HG03039 (cell line): ENCODE results near the gene ZNF512.
"Not testable (repeated sequence)": the region's sequence is repeated elsewhere in the genome, so short reads cannot be mapped to it uniquely, and the experiment has no call there.

ENCODE experiments used
- ATAC-seq: cut with Tn5 transposase; IDR thresholded peaks from one replicate; pipeline ENCODE4 v1.9.1; 2021; ENCODE audit warnings: mild to moderate bottlenecking, moderate library complexity; ENCODE audit not compliant: unreplicated experiment

Gene ZNF512

GRCh38 chr2:27582695-27583389 lies at the start of gene ZNF512:
Gene ZNF512, plus strand, starts transcription at chr2:27583042. Its CDS starts 71 bp downstream, at chr2:27583113.
- ATAC-seq, result peak; percentile 73

GRCh38 chr2:27537287-27537686 lies 45.6 kb upstream of the ZNF512 start:
- ATAC-seq, result no peak

GRCh38 chr2:27538839-27539450 lies 43.9 kb upstream of the ZNF512 start:
- not testable (repeated sequence) for ATAC-seq

GRCh38 chr2:27539649-27540048 lies 43.2 kb upstream of the ZNF512 start:
- not testable (repeated sequence) for ATAC-seq

GRCh38 chr2:27544143-27544821 lies 38.6 kb upstream of the ZNF512 start:
- ATAC-seq, result no peak

GRCh38 chr2:27545348-27546141 lies 37.3 kb upstream of the ZNF512 start:
- ATAC-seq, result no peak

GRCh38 chr2:27549303-27549702 lies 33.5 kb upstream of the ZNF512 start:
- ATAC-seq, result no peak

GRCh38 chr2:27551514-27551913 lies 31.3 kb upstream of the ZNF512 start:
- ATAC-seq, result no peak

GRCh38 chr2:27552941-27553340 lies 29.9 kb upstream of the ZNF512 start:
- no peak for ATAC-seq

- not testable (repeated sequence) for ATAC-seq
Observed at GRCh38 chr2:27554451-27554850, 28.4 kb upstream of the ZNF512 start.

- no peak for ATAC-seq
Observed at GRCh38 chr2:27559228-27559627, 23.6 kb upstream of the ZNF512 start.

- no peak for ATAC-seq
Observed at GRCh38 chr2:27561060-27561459, 21.8 kb upstream of the ZNF512 start.

GRCh38 chr2:27566628-27567027 lies 16.2 kb upstream of the ZNF512 start:
- no peak for ATAC-seq

- ATAC-seq, result no peak
Observed at GRCh38 chr2:27569398-27569797, 13.4 kb upstream of the ZNF512 start.

GRCh38 chr2:27571197-27571596 lies 11.6 kb upstream of the ZNF512 start:
- ATAC-seq, result no peak

- ATAC-seq, result no peak
Observed at GRCh38 chr2:27571681-27572080, 11.2 kb upstream of the ZNF512 start.

- ATAC-seq, result no peak
Observed at GRCh38 chr2:27572439-27572838, 10.4 kb upstream of the ZNF512 start.

- ATAC-seq, result no peak
Observed at GRCh38 chr2:27572998-27573429, 9.8 kb upstream of the ZNF512 start.

GRCh38 chr2:27573452-27573851 lies 9.4 kb upstream of the ZNF512 start:
- ATAC-seq, result no peak

- ATAC-seq, result no peak
Observed at GRCh38 chr2:27581417-27582128, 1.3 kb upstream of the ZNF512 start.
